Measurements from ENCODE around the gene CBX3. TPM values are rescaled to one million over a fixed set of nuclear protein-coding genes. Genes with fewer than 3 reads are reported as not detected.

CBX3 gene
- total RNA-seq, 2 experiments from 2014 or later, result 252 to 364 TPM

- Histone ChIP-seq H4K20me1 (ENCODE audit: insufficient read depth, low read length) (peaks cover 41% of the 10 kb centered on the region), H3K36me3 (ENCODE audit: insufficient read depth, low read length) (peaks cover 92% of the 10 kb centered on the region), H3K79me2 (ENCODE audit: insufficient read depth, low read depth, low read length) (peaks cover 36% of the 10 kb centered on the region; the same call in 1 of the 2 replicates), H3K9me2 (ENCODE audit: insufficient read depth, low read length) (no peaks in the 10 kb centered on the region), H3K4me1 (ENCODE audit: insufficient read depth, low read length, poor library complexity, severe bottlenecking) (peaks cover 26% of the 10 kb centered on the region), H3K4me2 (ENCODE audit: low read length) (no peak overlapping the region), H3K9me3 (ENCODE audit: low read length) (no peaks in the 10 kb centered on the region), H2AFZ (ENCODE audit: low read length) (no peak overlapping the region), H3K4me3 (ENCODE audit: low read depth, low read length, poor library complexity, severe bottlenecking) (no peak overlapping the region), H3K27ac (ENCODE audit: low read depth, low read length, poor library complexity, severe bottlenecking) (peak overlapping the region; percentile 60)
- DNase-seq (ENCODE audit: low spot score), result peak; percentile 43
- no TSS peak for BruUV-seq (replicated peaks)
- intact Hi-C loops (cut with micrococcal nuclease; ENCODE audit: unreplicated experiment), result loop anchor here (5.0 kb wide), 1 partner anchor 295 kb away; no protein-coding TSS in a partner anchor
- TF ChIP-seq EZH2phosphoT487 (IDR thresholded peaks at IDR 0.05; ENCODE audit: borderline replicate concordance, low read depth, low read length), result no peak
- TF ChIP-seq CTCF (conservative IDR thresholded peaks at IDR 0.05; ENCODE audit: low read length), result no peak
- ChIA-PET POLR2A (interaction anchor here (0.6 to 2.8 kb wide), 10 partner anchors 11 to 89 kb away, joined by 3 to 26 read pairs (median 4); partner anchors contain the start of genes CBX3, HNRNPA2B1 and NFE2L3), CTCF (ENCODE audit: unreplicated experiment) (no interaction called here)
These were observed 14.0 kb upstream of the CBX3 start for GRCh38 chr7:26187380-26188205.

- no peak for TF ChIP-seq CTCF (conservative IDR thresholded peaks at IDR 0.05; ENCODE audit: low read length)
- TF ChIP-seq EZH2phosphoT487 (IDR thresholded peaks at IDR 0.05; ENCODE audit: borderline replicate concordance, low read depth, low read length), result no peak
- no peak for DNase-seq (ENCODE audit: low spot score)
- H3K79me2 ChIP-seq (ENCODE audit: insufficient read depth, low read depth, low read length), result peaks cover 44% of the 10 kb centered on the region
- no peak overlapping the region for H2AFZ ChIP-seq (ENCODE audit: low read length)
- CTCF ChIA-PET (ENCODE audit: unreplicated experiment), result no interaction called here
- H4K20me1 ChIP-seq (ENCODE audit: insufficient read depth, low read length), result peaks cover 44% of the 10 kb centered on the region
- intact Hi-C loops (cut with micrococcal nuclease; ENCODE audit: unreplicated experiment), result loop anchor here (5.0 kb wide), 1 partner anchor 296 kb away; no protein-coding TSS in a partner anchor
- peaks cover 34% of the 10 kb centered on the region for H3K4me1 ChIP-seq (ENCODE audit: insufficient read depth, low read length, poor library complexity, severe bottlenecking)
- no peaks in the 10 kb centered on the region for H3K9me2 ChIP-seq (ENCODE audit: insufficient read depth, low read length)
- no peak overlapping the region for H3K4me3 ChIP-seq (ENCODE audit: low read depth, low read length, poor library complexity, severe bottlenecking)
- H3K27ac ChIP-seq (ENCODE audit: low read depth, low read length, poor library complexity, severe bottlenecking), result peak overlapping the region; percentile 60
- no peaks in the 10 kb centered on the region for H3K9me3 ChIP-seq (ENCODE audit: low read length)
- peaks cover 95% of the 10 kb centered on the region for H3K36me3 ChIP-seq (ENCODE audit: insufficient read depth, low read length)
- BruUV-seq (replicated peaks), result no TSS peak
- H3K4me2 ChIP-seq (ENCODE audit: low read length), result no peak overlapping the region
- POLR2A ChIA-PET, result interaction anchor here (0.7 to 2.8 kb wide), 9 partner anchors 8 to 90 kb away, joined by 3 to 26 read pairs (median 4); partner anchors contain the start of genes CBX3, HNRNPA2B1 and NFE2L3
These were observed 13.2 kb upstream of the CBX3 start for GRCh38 chr7:26188206-26188956.
